Cardiac fibroblast (primary cell): ENCODE results near the gene AMH.

Experiments
- DNase-seq, 2 donors: peaks; one replicate each; pipeline versions ENCODE4 v3.0.0 to v3.0.0-alpha.2; 2010; ENCODE audit warnings: low read depth in 2 of 2
- H3K4me3 ChIP-seq, 2 donors: replicated peaks in 1 of 2; 1 replicate in 1 of 2; 2 replicates in 1 of 2; pipeline ENCODE4 v1.5.1; 2011; ENCODE audit warnings: low read depth in 2 of 2, low read length in 2 of 2, mild to moderate bottlenecking in 2 of 2, moderate library complexity in 1 of 2
- TF ChIP-seq, protein P1 (sequence below): IDR thresholded peaks from one replicate; pipeline ENCODE4 v1.5.1; 2011; ENCODE audit warnings: low read depth, mild to moderate bottlenecking, low read length, inconsistent platforms

AMH gene

DNA sequence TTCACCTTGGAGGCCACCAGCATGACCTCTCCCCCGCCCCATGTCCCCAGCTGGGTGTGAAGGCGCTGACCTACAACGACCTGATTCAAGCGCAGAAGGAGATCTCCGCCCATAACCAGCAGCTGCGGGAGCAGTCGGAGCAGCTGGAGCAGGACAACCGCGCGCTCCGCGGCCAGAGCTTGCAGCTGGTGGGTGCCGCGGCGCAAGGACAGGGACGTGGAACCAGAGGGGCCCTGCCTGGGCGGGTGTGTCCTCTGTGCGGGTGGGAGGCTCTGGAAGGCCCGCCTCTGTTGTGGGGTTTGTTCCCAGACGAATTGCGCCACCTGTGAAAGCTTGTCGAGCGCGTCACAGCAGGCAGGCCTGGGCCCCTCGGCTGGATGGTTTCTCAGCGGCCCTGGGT lies 35.3 kb upstream of the AMH start:
- TF ChIP-seq, protein P1, sequence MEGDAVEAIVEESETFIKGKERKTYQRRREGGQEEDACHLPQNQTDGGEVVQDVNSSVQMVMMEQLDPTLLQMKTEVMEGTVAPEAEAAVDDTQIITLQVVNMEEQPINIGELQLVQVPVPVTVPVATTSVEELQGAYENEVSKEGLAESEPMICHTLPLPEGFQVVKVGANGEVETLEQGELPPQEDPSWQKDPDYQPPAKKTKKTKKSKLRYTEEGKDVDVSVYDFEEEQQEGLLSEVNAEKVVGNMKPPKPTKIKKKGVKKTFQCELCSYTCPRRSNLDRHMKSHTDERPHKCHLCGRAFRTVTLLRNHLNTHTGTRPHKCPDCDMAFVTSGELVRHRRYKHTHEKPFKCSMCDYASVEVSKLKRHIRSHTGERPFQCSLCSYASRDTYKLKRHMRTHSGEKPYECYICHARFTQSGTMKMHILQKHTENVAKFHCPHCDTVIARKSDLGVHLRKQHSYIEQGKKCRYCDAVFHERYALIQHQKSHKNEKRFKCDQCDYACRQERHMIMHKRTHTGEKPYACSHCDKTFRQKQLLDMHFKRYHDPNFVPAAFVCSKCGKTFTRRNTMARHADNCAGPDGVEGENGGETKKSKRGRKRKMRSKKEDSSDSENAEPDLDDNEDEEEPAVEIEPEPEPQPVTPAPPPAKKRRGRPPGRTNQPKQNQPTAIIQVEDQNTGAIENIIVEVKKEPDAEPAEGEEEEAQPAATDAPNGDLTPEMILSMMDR: no peak
- no peak overlapping the region for H3K4me3 ChIP-seq
- DNase-seq: no peak

DNA sequence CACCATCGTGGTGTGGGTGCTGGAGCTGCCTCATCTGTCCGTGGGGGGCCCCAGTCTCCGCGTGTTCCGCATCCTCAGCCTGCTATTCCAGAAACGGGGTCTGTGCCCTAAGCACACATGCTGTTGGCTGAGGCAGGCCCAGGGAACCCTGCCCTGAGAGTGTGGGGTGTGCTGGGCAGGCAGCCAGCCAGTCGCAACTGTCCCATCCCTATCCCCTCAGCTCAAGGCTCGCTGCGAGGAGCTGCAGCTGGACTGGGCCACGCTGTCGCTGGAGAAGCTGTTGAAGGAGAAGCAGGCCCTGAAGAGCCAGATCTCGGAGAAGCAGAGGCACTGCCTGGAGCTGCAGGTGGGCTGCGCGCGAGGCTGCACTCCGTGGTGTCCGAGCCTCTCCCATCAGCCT lies 34.9 kb upstream of the AMH start:
- no peak overlapping the region for H3K4me3 ChIP-seq
- DNase-seq: no peak
- TF ChIP-seq, protein P1: no peak

DNA sequence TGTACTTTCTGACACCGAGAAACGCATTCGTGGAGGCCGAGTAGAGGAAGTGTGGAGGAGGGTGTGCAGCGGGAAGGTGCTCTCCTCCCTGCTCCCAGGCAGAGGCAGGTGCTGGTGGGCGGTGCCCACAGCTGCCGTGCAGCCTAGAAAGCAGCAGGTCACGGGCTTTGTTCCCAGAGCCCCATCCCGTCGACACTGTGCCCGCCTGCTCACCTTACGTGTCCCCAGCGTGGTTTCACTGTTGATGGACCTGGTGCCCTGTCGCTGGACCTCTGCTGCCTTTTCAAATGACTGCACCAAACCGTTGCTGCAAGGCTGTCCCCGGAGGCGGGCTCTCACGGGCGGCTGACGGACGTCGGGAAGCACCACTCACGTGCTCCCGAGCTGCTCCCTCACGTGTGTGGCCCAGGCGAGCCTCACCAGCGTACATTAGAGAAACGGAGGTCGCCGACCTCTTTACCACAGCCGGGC lies 33.8 kb upstream of the AMH start:
- no peak overlapping the region for H3K4me3 ChIP-seq
- DNase-seq: no peak
- TF ChIP-seq, protein P1: no peak

DNA sequence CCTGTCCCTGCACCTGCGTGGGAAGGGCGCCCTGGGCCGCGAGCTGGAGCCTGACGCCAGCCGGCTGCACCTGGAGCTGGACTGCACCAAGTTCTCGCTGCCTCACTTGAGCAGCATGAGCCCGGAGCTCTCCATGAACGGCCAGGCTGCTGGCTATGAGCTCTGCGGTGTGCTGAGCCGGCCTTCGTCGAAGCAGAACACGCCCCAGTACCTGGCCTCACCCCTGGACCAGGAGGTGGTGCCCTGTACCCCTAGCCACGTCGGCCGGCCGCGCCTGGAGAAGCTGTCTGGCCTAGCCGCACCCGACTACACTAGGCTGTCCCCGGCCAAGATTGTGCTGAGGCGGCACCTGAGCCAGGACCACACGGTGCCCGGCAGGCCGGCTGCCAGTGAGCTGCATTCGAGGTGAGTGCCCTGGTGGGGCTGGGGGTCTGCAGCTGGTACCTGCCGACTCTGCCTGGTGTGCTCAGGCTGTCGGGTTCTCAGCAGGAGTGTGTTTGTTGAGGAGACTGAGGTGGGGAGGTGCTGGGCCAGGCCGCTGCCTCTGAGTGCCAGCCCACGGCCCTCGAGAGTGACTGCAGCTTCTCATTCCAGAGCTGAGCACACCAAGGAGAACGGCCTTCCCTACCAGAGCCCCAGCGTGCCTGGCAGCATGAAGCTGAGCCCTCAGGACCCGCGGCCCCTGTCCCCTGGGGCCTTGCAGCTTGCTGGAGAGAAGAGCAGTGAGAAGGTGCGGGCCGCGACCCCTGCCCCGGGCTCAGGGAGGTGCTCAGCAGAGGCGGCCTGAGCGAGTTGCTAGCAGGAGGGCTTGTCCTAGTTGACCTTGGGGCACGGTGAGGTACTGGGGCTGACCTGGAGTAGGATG lies 32.5 kb upstream of the AMH start:
- TF ChIP-seq, protein P1: no peak
- H3K4me3 ChIP-seq: no peak overlapping the region
- DNase-seq: no peak

- DNase-seq: no peak
- H3K4me3 ChIP-seq: no peak overlapping the region
- TF ChIP-seq, protein P1: no peak
Observed at GRCh38 chr19:2217591-2217990, 31.5 kb upstream of the AMH start.

DNA sequence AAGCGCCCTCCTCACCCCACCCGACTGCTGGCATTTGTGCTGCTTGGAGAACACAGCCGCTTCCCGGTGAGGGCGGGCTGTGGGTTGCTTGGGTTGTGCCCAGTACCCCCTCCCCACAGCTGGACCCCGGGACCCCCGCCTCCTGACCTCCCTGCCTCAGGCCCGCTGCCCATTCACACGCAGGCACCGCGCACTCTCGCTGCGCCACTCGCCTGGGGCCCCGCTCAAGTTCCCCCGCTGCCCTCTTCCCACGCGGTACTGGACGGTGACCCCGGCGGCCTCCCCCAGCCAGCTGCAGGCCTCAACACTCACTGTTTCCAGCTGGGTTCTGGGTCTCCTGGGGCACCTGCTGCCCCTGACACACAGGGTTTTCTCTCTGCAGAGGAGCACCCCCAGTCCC lies 29.4 kb upstream of the AMH start:
- TF ChIP-seq, protein P1: no peak

More for the DNA sequence above, 29.4 kb upstream of the AMH start:
- DNase-seq: no peak
- H3K4me3 ChIP-seq: no peak overlapping the region
